GOT3 (cell line): Measurements from ENCODE around the gene ATP13A3.
"Not testable (repeated sequence)": the region's sequence is repeated elsewhere in the genome, so short reads cannot be mapped to it uniquely, and the experiment has no call there.

ENCODE experiments used
- DNase-seq: peaks from one replicate; lab custom pipeline; 2025; ENCODE audit warnings: mixed read lengths; lab: John Stamatoyannopoulos, UW

Gene ATP13A3

GRCh38 chr3:194486540-194487288 is at the start of gene ATP13A3:
TSS of gene ATP13A3 (minus strand) at chr3:194487002. CDS start at chr3:194462190, 24,812 bp downstream.
- peak; percentile 80 for DNase-seq

- not testable (repeated sequence) for DNase-seq
Observed at GRCh38 chr3:194535199-194535598, 48.4 kb upstream of the ATP13A3 start.

- no peak for DNase-seq
Observed at GRCh38 chr3:194534243-194534642, 47.4 kb upstream of the ATP13A3 start.

- DNase-seq, result no peak
Observed at GRCh38 chr3:194532591-194532990, 45.8 kb upstream of the ATP13A3 start.

GRCh38 chr3:194527726-194528125 is 40.9 kb upstream of the ATP13A3 start:
- DNase-seq, result no peak

GRCh38 chr3:194526164-194526563 is 39.4 kb upstream of the ATP13A3 start:
- DNase-seq, result no peak

GRCh38 chr3:194522579-194523046 is 35.8 kb upstream of the ATP13A3 start:
- DNase-seq, result no peak

GRCh38 chr3:194521510-194522260 is 34.9 kb upstream of the ATP13A3 start:
- DNase-seq, result no peak

- DNase-seq, result not testable (repeated sequence)
Observed at GRCh38 chr3:194520682-194521162, 33.9 kb upstream of the ATP13A3 start.

GRCh38 chr3:194520201-194520600 is 33.4 kb upstream of the ATP13A3 start:
- DNase-seq, result not testable (repeated sequence)

GRCh38 chr3:194518652-194519051 is 31.9 kb upstream of the ATP13A3 start:
- no peak for DNase-seq

GRCh38 chr3:194517333-194517732 is 30.5 kb upstream of the ATP13A3 start:
- no peak for DNase-seq

- DNase-seq, result no peak
Observed at GRCh38 chr3:194514626-194515025, 27.8 kb upstream of the ATP13A3 start.

- no peak for DNase-seq
Observed at GRCh38 chr3:194512895-194513601, 26.2 kb upstream of the ATP13A3 start.

GRCh38 chr3:194508491-194509453 is 22.0 kb upstream of the ATP13A3 start:
- no peak for DNase-seq

- no peak for DNase-seq
Observed at GRCh38 chr3:194507571-194507970, 20.8 kb upstream of the ATP13A3 start.

GRCh38 chr3:194505791-194506415 is 19.1 kb upstream of the ATP13A3 start:
- no peak for DNase-seq

GRCh38 chr3:194504861-194505260 is 18.1 kb upstream of the ATP13A3 start:
- no peak for DNase-seq

GRCh38 chr3:194504146-194504545 is 17.3 kb upstream of the ATP13A3 start:
- DNase-seq, result no peak

- DNase-seq, result no peak
Observed at GRCh38 chr3:194503081-194503531, 16.3 kb upstream of the ATP13A3 start.

- DNase-seq, result no peak
Observed at GRCh38 chr3:194500198-194500597, 13.4 kb upstream of the ATP13A3 start.
